GM18870 (cell line): ENCODE results near the gene ACOX2.

ENCODE experiments used
- ATAC-seq: cut with Tn5 transposase; IDR thresholded peaks from one replicate; pipeline ENCODE4 v1.9.1; 2021; ENCODE audit warnings: moderate library complexity; ENCODE audit not compliant: unreplicated experiment

The ACOX2 gene

GRCh38 chr3:58474967-58475578, 61.9 kb downstream of the ACOX2 start:
- ATAC-seq, result no peak

- no peak for ATAC-seq
Observed at GRCh38 chr3:58474348-58474911, 62.6 kb downstream of the ACOX2 start.

- no peak for ATAC-seq
Observed at GRCh38 chr3:58473275-58473674, 63.7 kb downstream of the ACOX2 start.

- no peak for ATAC-seq
Observed at GRCh38 chr3:58471025-58471887, 65.7 kb downstream of the ACOX2 start.

GRCh38 chr3:58470363-58471024, 66.5 kb downstream of the ACOX2 start:
- no peak for ATAC-seq

- ATAC-seq, result no peak
Observed at GRCh38 chr3:58469096-58469495, 67.9 kb downstream of the ACOX2 start.

GRCh38 chr3:58466899-58467563, 70.0 kb downstream of the ACOX2 start:
- no peak for ATAC-seq

GRCh38 chr3:58464866-58465265, 72.1 kb downstream of the ACOX2 start:
- ATAC-seq, result no peak

- ATAC-seq, result no peak
Observed at GRCh38 chr3:58463942-58464271, 73.1 kb downstream of the ACOX2 start.

GRCh38 chr3:58463181-58463941, 73.6 kb downstream of the ACOX2 start:
- no peak for ATAC-seq

- no peak for ATAC-seq
Observed at GRCh38 chr3:58462829-58463180, 74.2 kb downstream of the ACOX2 start.

- no peak for ATAC-seq
Observed at GRCh38 chr3:58459160-58459559, 77.8 kb downstream of the ACOX2 start.
